ENCODE measurements around the gene BAZ2A.

BAZ2A gene

GRCh38 chr12:56616244-56616643 is 13.9 kb downstream of the BAZ2A start:
- Histone ChIP-seq H4K8ac (ENCODE audit: low read depth, low read length) (no peak overlapping the region), H3K4ac (ENCODE audit: low read length) (no peak overlapping the region)
- no CpG with 5 or more reads among the region's 3 CpGs for WGBS, 2 donors (ENCODE audit: extremely low coverage in 2 of 2, insufficient read length in 2 of 2, insufficient replicate concordance in 1 of 2)

DNA sequence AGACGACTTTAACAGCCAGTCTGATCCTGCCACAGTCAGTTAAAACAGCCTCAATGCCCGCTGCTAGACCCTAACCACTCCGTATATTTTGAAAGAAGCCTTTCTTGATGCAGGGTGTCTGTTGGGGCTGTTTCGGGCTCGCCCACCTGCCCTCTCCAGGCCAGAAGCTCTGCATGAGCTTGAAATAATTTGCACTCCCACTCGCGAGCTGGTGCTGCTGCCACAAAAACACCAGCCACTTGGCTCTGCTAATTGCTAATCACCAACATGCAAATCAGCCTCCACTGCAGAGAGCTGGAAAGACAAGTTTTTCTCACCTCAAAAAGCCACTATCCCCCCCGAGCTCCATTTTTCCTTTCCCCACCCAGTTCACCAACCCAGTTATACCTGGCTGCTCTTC is 15.5 kb downstream of the BAZ2A start:
- Histone ChIP-seq H3K4ac (ENCODE audit: low read length) (no peak overlapping the region), H3K23ac (ENCODE audit: low read depth, low read length, poor library complexity) (no peak overlapping the region), H4K8ac (ENCODE audit: low read depth, low read length) (no peak overlapping the region), H2AK5ac (ENCODE audit: low read depth, low read length) (no peak overlapping the region), H3K27ac (replicated peaks; ENCODE audit: low read length) (no peak overlapping the region), H3K36me3 (replicated peaks in 1 of 2; ENCODE audit: control insufficient read depth in 2 of 2, insufficient read depth in 2 of 2, low read length in 2 of 2) (peaks cover 68 to 99% of the 10 kb centered on the region in 2 donors), H2BK120ac (ENCODE audit: low read depth, low read length) (no peak overlapping the region), H2BK12ac (ENCODE audit: low read length) (no peak overlapping the region), H3K9ac (ENCODE audit: low read depth, low read length, poor library complexity) (no peak overlapping the region), H2AFZ (ENCODE audit: low read length) (no peak overlapping the region), H2BK15ac (ENCODE audit: low read length) (no peak overlapping the region), H3K79me1 (ENCODE audit: low read depth, low read length) (peaks cover 4% of the 10 kb centered on the region), H3K9me3 (replicated peaks in 1 of 2; ENCODE audit: control insufficient read depth in 2 of 2, insufficient read depth in 1 of 2, low read depth in 1 of 2, low read length in 2 of 2) (no peaks in the 10 kb centered on the region), H2BK5ac (ENCODE audit: low read length) (no peak overlapping the region), H4K91ac (ENCODE audit: low read depth, low read length, poor library complexity) (no peak overlapping the region), H3K4me3 (ENCODE audit: low read length in 2 of 2) (no peak overlapping the region), H3K14ac (ENCODE audit: low read length) (no peak overlapping the region), H3K4me2 (ENCODE audit: insufficient read depth, low read length, poor library complexity, severe bottlenecking) (no peak overlapping the region), H3K4me1 (ENCODE audit: control insufficient read depth in 2 of 2, insufficient read depth in 1 of 2, low read depth in 1 of 2, low read length in 2 of 2) (no peaks in the 10 kb centered on the region), H3K18ac (ENCODE audit: low read length) (no peak overlapping the region), H3K27me3 (ENCODE audit: control insufficient read depth in 3 of 3, insufficient read depth in 3 of 3, low read depth in 1 of 3, low read length in 3 of 3) (no peaks in the 10 kb centered on the region)
- no peak for DNase-seq (ENCODE audit: low spot score)
- no CpG with 5 or more reads among the region's 8 CpGs for WGBS, 2 donors (ENCODE audit: extremely low coverage in 2 of 2, insufficient read length in 2 of 2, insufficient replicate concordance in 1 of 2)

More at GRCh38 chr12:56616244-56616643, 13.9 kb downstream of the BAZ2A start:
- DNase-seq (ENCODE audit: low spot score), result no peak
- Histone ChIP-seq H2BK12ac (ENCODE audit: low read length) (no peak overlapping the region), H3K36me3 (replicated peaks in 1 of 2; ENCODE audit: control insufficient read depth in 2 of 2, insufficient read depth in 2 of 2, low read length in 2 of 2) (peaks cover 53 to 99% of the 10 kb centered on the region in 2 donors), H3K18ac (ENCODE audit: low read length) (no peak overlapping the region), H3K4me2 (ENCODE audit: insufficient read depth, low read length, poor library complexity, severe bottlenecking) (no peak overlapping the region), H3K23ac (ENCODE audit: low read depth, low read length, poor library complexity) (no peak overlapping the region), H2BK15ac (ENCODE audit: low read length) (no peak overlapping the region), H3K14ac (ENCODE audit: low read length) (no peak overlapping the region), H2AK5ac (ENCODE audit: low read depth, low read length) (no peak overlapping the region), H3K9ac (ENCODE audit: low read depth, low read length, poor library complexity) (no peak overlapping the region), H3K79me1 (ENCODE audit: low read depth, low read length) (peaks cover 4% of the 10 kb centered on the region), H2BK5ac (ENCODE audit: low read length) (no peak overlapping the region), H3K4me3 (ENCODE audit: low read length in 2 of 2) (no peak overlapping the region), H3K9me3 (replicated peaks in 1 of 2; ENCODE audit: control insufficient read depth in 2 of 2, insufficient read depth in 1 of 2, low read depth in 1 of 2, low read length in 2 of 2) (no peaks in the 10 kb centered on the region), H4K91ac (ENCODE audit: low read depth, low read length, poor library complexity) (no peak overlapping the region), H3K4me1 (ENCODE audit: control insufficient read depth in 2 of 2, insufficient read depth in 1 of 2, low read depth in 1 of 2, low read length in 2 of 2) (no peaks in the 10 kb centered on the region), H3K27ac (replicated peaks; ENCODE audit: low read length) (no peak overlapping the region), H2AFZ (ENCODE audit: low read length) (no peak overlapping the region), H2BK120ac (ENCODE audit: low read depth, low read length) (no peak overlapping the region), H3K27me3 (ENCODE audit: control insufficient read depth in 3 of 3, insufficient read depth in 3 of 3, low read depth in 1 of 3, low read length in 3 of 3) (no peaks in the 10 kb centered on the region)

DNA sequence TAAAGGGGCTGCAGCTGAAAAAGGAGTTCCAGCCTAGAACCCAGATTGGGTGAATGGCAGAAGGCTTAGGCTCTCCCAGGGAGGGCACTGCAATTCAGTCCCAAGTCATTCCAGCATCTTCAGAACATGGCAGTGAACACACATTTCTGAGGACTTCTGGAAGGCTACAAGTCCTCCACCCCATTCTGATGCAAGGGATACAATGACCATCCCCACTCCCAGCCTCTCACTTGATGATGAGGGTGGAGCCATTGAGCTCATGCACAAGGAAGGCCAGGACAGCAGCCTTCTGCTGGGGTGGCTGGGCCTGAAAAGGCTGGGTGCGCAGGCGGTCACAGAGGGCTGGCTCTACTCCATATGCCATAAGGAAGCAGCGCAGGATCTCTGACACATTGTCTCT is 25.8 kb downstream of the BAZ2A start:
- no peak for DNase-seq (ENCODE audit: low spot score)
- no peaks in the 10 kb centered on the region for H3K9me3 ChIP-seq (replicated peaks in 1 of 2; ENCODE audit: control insufficient read depth in 2 of 2, insufficient read depth in 1 of 2, low read depth in 1 of 2, low read length in 2 of 2)
- no peaks in the 10 kb centered on the region for H3K27me3 ChIP-seq (ENCODE audit: control insufficient read depth in 3 of 3, insufficient read depth in 3 of 3, low read depth in 1 of 3, low read length in 3 of 3)
- no peak overlapping the region for H3K14ac ChIP-seq (ENCODE audit: low read length)
- no peak overlapping the region for H2BK15ac ChIP-seq (ENCODE audit: low read length)
- no peak overlapping the region for H3K4ac ChIP-seq (ENCODE audit: low read length)
- H3K18ac ChIP-seq (ENCODE audit: low read length), result no peak overlapping the region
- no peaks in the 10 kb centered on the region for H3K4me1 ChIP-seq (ENCODE audit: control insufficient read depth in 2 of 2, insufficient read depth in 1 of 2, low read depth in 1 of 2, low read length in 2 of 2)
- no peak overlapping the region for H3K23ac ChIP-seq (ENCODE audit: low read depth, low read length, poor library complexity)
- H2AK5ac ChIP-seq (ENCODE audit: low read depth, low read length), result no peak overlapping the region
- H4K91ac ChIP-seq (ENCODE audit: low read depth, low read length, poor library complexity), result no peak overlapping the region
- H2AFZ ChIP-seq (ENCODE audit: low read length), result no peak overlapping the region
- no peak overlapping the region for H3K27ac ChIP-seq (replicated peaks; ENCODE audit: low read length)
- H3K4me2 ChIP-seq (ENCODE audit: insufficient read depth, low read length, poor library complexity, severe bottlenecking), result no peak overlapping the region
- H2BK120ac ChIP-seq (ENCODE audit: low read depth, low read length), result no peak overlapping the region
- no peak overlapping the region for H4K8ac ChIP-seq (ENCODE audit: low read depth, low read length)
- H3K79me1 ChIP-seq (ENCODE audit: low read depth, low read length), result peaks cover 2% of the 10 kb centered on the region
- no peak overlapping the region for H2BK5ac ChIP-seq (ENCODE audit: low read length)
- H3K36me3 ChIP-seq (replicated peaks in 1 of 2; ENCODE audit: control insufficient read depth in 2 of 2, insufficient read depth in 2 of 2, low read length in 2 of 2), result peaks cover 68 to 89% of the 10 kb centered on the region in 2 donors
- no CpG with 5 or more reads among the region's 3 CpGs for WGBS, 2 donors (ENCODE audit: extremely low coverage in 2 of 2, insufficient read length in 2 of 2, insufficient replicate concordance in 1 of 2)
- H2BK12ac ChIP-seq (ENCODE audit: low read length), result no peak overlapping the region
- no peak overlapping the region for H3K9ac ChIP-seq (ENCODE audit: low read depth, low read length, poor library complexity)
- H3K4me3 ChIP-seq (ENCODE audit: low read length in 2 of 2), result no peak overlapping the region

DNA sequence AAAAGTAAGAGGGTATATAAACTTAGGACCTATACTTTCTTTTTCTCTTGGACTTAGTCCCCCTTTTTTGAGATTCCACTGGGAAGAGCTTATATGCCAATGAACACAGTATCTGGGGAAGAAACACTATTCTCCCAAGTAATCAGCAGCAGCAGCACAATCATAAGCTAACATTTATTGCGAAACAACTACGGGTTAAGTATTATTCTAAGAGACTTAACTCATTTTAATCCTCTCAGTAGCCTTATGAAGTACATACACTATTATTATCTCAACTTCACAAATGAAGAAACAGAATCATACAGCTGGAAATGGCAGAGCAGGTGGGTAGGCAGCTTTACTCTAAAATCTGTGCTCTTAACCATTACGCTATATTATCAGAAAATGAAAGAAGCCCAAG is 27.9 kb downstream of the BAZ2A start:
- H3K36me3 ChIP-seq (replicated peaks in 1 of 2; ENCODE audit: control insufficient read depth in 2 of 2, insufficient read depth in 2 of 2, low read length in 2 of 2), result peaks cover 75 to 98% of the 10 kb centered on the region in 2 donors
- H3K27ac ChIP-seq (replicated peaks; ENCODE audit: low read length), result no peak overlapping the region
- no CpG with 5 or more reads among the region's 3 CpGs for WGBS, 2 donors (ENCODE audit: extremely low coverage in 2 of 2, insufficient read length in 2 of 2, insufficient replicate concordance in 1 of 2)

More for the DNA sequence above, 27.9 kb downstream of the BAZ2A start:
- no peak overlapping the region for H2BK15ac ChIP-seq (ENCODE audit: low read length)
- no peak overlapping the region for H3K4me3 ChIP-seq (ENCODE audit: low read length in 2 of 2)
- H3K4me1 ChIP-seq (ENCODE audit: control insufficient read depth in 2 of 2, insufficient read depth in 1 of 2, low read depth in 1 of 2, low read length in 2 of 2), result no peaks in the 10 kb centered on the region
- no peak overlapping the region for H3K18ac ChIP-seq (ENCODE audit: low read length)
- H3K14ac ChIP-seq (ENCODE audit: low read length), result no peak overlapping the region
- peaks cover 2% of the 10 kb centered on the region for H3K79me1 ChIP-seq (ENCODE audit: low read depth, low read length)
- no peaks in the 10 kb centered on the region for H3K9me3 ChIP-seq (replicated peaks in 1 of 2; ENCODE audit: control insufficient read depth in 2 of 2, insufficient read depth in 1 of 2, low read depth in 1 of 2, low read length in 2 of 2)
- DNase-seq (ENCODE audit: low spot score), result no peak
- H4K8ac ChIP-seq (ENCODE audit: low read depth, low read length), result no peak overlapping the region
- H2BK120ac ChIP-seq (ENCODE audit: low read depth, low read length), result no peak overlapping the region
- H2AK5ac ChIP-seq (ENCODE audit: low read depth, low read length), result no peak overlapping the region
- H2BK5ac ChIP-seq (ENCODE audit: low read length), result no peak overlapping the region
- no peak overlapping the region for H3K4me2 ChIP-seq (ENCODE audit: insufficient read depth, low read length, poor library complexity, severe bottlenecking)
- no peak overlapping the region for H3K23ac ChIP-seq (ENCODE audit: low read depth, low read length, poor library complexity)
- H3K9ac ChIP-seq (ENCODE audit: low read depth, low read length, poor library complexity), result no peak overlapping the region
- H2AFZ ChIP-seq (ENCODE audit: low read length), result no peak overlapping the region
- no peaks in the 10 kb centered on the region for H3K27me3 ChIP-seq (ENCODE audit: control insufficient read depth in 3 of 3, insufficient read depth in 3 of 3, low read depth in 1 of 3, low read length in 3 of 3)
- no peak overlapping the region for H2BK12ac ChIP-seq (ENCODE audit: low read length)
- H3K4ac ChIP-seq (ENCODE audit: low read length), result no peak overlapping the region
- no peak overlapping the region for H4K91ac ChIP-seq (ENCODE audit: low read depth, low read length, poor library complexity)
